Erythroblast (primary cell): ENCODE measurements around the gene WDFY3.

Experiments used
- GATA1 ChIP-seq: IDR thresholded peaks from 2 replicates; pipeline ENCODE4 v1.6.1; 2011; ENCODE audit warnings: low read depth, mild to moderate bottlenecking, control low read depth, low read length, moderate library complexity
- POLR2A ChIP-seq: IDR thresholded peaks from 2 replicates; pipeline ENCODE4 v1.6.1; 2011; ENCODE audit warnings: mild to moderate bottlenecking, low read length

DNA sequence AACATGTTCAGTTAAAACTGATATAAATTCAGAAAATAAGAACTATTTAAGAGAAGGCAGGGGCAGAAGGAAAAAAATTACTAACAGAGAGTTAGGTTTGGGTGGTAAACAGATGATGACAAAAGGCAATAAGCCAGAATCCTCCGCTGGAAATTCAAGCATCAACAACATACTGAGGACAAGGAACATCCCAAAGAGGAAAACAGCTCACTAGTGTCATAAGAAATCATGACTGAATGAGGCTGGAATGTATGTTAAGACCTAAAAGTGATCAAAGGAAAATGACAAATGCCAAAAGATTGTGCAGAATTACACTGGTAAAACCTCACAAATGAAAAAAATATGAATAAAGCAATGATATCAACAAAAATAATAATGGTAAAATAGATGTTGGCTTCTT is 88.4 kb downstream of the WDFY3 start:
- TF ChIP-seq POLR2A (no peak), GATA1 (no peak)
